GM10248 (cell line): Measurements from ENCODE around the gene LDB3.
A peak's percentile ranks its signal among the peaks of the same experiment; 100 is the strongest.

Source experiments
- CTCF ChIA-PET: fragments of 300-600 bp; sonication (Branson Sonifier 250); formaldehyde crosslinking; extraction: SDS; loops from one replicate; lab custom pipeline; 2021; ENCODE audit warnings: antibody characterized with exemption; lab: Yijun Ruan, JAX
- POLR2A ChIA-PET: fragments of 350-650 bp; sonication (Branson Sonifier 250); formaldehyde crosslinking; extraction: SDS; loops from one replicate; lab custom pipeline; 2020; ENCODE audit warnings: antibody characterized with exemption; lab: Yijun Ruan, JAX
- DNase-seq: peaks from one replicate; pipeline ENCODE4 v3.0.0; 2012; ENCODE audit errors: extremely low spot score
- TF ChIP-seq, protein P1 (sequence below): IDR thresholded peaks from 2 replicates; pipeline ENCODE4 v1.5.1; 2012; ENCODE audit warnings: mild to moderate bottlenecking, low read depth; ENCODE audit errors: extremely low read depth, missing control alignments, control extremely low read depth

The LDB3 gene

DNA sequence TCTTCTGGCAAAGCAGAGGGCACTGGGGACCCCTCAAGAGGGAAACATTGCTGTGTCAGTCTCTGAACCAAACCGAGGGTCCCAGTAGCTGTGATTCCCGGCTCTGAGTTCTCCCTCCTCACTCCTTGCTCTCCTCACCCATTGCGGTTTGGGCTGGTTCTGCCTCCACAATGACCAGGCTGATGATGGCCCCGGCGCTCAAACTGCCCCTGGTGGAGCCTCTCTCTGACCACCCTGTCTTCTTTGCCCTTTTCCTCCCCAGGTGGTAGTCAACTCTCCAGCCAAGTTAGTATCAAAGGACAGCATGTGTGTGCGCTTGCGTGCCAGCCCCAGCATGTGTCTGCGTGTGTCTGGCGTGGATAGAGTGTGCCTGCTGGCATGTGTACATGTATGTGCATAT, 17.1 kb downstream of the LDB3 start:
- POLR2A ChIA-PET, result no interaction called here
- TF ChIP-seq, protein P1, sequence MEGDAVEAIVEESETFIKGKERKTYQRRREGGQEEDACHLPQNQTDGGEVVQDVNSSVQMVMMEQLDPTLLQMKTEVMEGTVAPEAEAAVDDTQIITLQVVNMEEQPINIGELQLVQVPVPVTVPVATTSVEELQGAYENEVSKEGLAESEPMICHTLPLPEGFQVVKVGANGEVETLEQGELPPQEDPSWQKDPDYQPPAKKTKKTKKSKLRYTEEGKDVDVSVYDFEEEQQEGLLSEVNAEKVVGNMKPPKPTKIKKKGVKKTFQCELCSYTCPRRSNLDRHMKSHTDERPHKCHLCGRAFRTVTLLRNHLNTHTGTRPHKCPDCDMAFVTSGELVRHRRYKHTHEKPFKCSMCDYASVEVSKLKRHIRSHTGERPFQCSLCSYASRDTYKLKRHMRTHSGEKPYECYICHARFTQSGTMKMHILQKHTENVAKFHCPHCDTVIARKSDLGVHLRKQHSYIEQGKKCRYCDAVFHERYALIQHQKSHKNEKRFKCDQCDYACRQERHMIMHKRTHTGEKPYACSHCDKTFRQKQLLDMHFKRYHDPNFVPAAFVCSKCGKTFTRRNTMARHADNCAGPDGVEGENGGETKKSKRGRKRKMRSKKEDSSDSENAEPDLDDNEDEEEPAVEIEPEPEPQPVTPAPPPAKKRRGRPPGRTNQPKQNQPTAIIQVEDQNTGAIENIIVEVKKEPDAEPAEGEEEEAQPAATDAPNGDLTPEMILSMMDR, result no peak
- DNase-seq, result no peak
- CTCF ChIA-PET, result interaction anchor here (1.9 to 6.5 kb wide), 2 partner anchors 10 to 214 kb away, joined by 4 to 61 read pairs; no protein-coding TSS in a partner anchor

DNA sequence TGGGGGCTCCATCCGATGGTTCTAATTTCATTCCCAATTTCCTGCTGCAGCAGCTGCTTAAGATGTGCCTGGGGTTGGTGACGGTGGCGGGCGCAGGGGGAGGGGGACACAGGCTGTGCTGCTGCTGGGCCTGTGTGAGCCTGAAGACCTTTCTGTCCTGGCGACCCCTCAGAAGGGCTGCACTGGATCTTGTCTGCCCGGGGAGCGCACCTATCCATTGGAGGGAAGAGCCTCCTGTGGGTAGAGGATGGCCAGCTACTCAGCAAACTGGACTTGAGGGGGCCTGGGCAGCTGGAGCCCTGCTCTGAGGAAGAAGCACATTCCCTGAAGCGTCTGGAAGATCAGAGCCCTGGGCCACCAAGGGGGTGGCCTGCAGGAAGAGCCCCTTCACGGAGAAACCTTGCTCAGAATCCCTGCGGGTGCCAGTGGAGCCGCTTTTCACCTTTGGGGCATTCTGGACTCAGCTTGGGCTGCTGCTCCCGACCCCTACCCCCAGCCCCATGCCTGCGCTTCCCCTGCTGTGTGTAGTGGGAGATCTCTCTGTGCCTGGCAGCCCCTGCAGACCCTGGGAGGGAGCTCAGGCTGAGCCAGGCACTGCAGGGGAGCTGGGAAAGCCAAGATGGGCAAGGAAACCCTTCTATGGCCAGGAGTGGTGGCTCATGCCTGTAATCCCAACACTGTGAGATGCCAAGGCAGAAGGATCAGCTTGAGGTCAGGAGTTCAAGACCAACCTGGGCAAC, 17.8 kb downstream of the LDB3 start:
- ChIA-PET POLR2A (no interaction called here), CTCF (interaction anchor here (1.6 to 6.5 kb wide), 4 partner anchors 7 to 275 kb away, joined by 3 to 61 read pairs (median 12); no protein-coding TSS in a partner anchor)
- TF ChIP-seq, protein P1, result no peak
- DNase-seq, result no peak

DNA sequence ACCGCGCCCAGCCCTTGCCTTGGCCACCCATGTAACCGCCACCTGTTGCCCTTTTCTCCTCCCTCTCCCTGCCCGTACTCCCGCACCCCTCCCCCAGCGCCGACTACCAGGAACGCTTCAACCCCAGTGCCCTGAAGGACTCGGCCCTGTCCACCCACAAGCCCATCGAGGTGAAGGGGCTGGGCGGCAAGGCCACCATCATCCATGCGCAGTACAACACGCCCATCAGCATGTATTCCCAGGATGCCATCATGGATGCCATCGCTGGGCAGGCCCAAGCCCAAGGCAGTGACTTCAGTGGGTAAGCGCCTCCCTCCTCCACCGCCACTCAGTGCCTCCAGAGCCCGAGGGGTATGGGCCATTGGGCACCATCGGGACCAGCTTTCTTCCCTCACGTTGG, 18.7 kb downstream of the LDB3 start:
- TF ChIP-seq, protein P1, result no peak
- ChIA-PET CTCF (interaction anchor here (1.1 to 6.5 kb wide), 6 partner anchors 8 to 274 kb away, joined by 3 to 61 read pairs (median 6); no protein-coding TSS in a partner anchor), POLR2A (no interaction called here)
- DNase-seq, result no peak

GRCh38 chr10:86687750-86688149, 19.4 kb downstream of the LDB3 start:
- POLR2A ChIA-PET, result no interaction called here
- CTCF ChIA-PET, result interaction anchor here (1.0 to 6.5 kb wide), 9 partner anchors 9 to 279 kb away, joined by 3 to 61 read pairs (median 5); no protein-coding TSS in a partner anchor
- no peak for DNase-seq
- TF ChIP-seq, protein P1, result no peak

DNA sequence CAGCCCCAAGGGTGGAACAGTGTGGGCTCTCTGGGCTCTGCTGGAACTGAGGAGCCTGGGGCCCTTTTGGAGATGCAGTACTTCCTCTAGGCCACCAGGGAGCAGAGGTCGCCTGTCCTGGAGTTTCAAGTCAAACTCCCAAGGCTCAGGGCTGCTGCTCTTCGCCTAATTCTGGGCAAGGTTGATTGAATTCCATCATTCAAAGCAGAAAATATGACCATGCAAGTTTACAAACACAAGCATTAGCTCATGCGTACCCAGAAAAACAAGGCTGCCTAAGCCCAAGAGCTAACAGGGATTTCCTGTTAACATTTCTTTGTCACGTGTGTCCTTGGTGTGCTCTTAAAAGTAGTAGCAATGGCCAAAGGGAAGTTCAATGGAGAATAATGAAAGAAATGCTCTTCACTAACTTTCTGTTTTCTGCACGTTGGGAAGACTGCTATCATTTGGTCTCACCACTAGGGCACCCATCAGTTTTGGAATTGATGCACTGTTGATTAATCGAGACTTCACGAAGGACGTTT, 20.1 kb downstream of the LDB3 start:
- CTCF ChIA-PET, result interaction anchor here (0.7 to 6.5 kb wide), 17 partner anchors 10 to 278 kb away, joined by 3 to 61 read pairs (median 4); no protein-coding TSS in a partner anchor
- TF ChIP-seq, protein P1, result peak; percentile 82
- POLR2A ChIA-PET, result interaction anchor here (0.5 kb wide), 1 partner anchor 74 kb away, joined by 3 read pairs; no protein-coding TSS in a partner anchor

DNA sequence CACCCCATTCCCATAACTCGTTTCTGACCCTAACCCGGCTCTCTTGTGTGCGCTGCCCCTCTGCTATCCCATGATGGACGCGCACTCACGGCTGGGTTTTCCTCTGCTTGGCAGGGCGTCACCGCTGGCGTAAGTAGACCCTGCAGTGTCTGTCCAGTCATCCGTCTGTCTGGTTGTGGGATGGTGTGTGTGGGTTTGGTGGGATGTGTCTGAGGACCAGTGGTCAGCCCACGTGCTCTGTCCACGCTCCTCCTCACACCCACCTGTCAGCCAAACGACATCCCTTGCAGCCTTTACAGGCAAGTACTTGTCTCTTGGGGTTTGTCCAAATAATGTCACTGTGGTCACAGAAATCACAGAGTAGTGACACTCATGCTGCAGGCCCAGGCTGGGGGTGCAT, 20.8 kb downstream of the LDB3 start:
- POLR2A ChIA-PET, result interaction anchor here (0.5 kb wide), 1 partner anchor 73 kb away, joined by 3 read pairs; no protein-coding TSS in a partner anchor
- TF ChIP-seq, protein P1, result no peak
- CTCF ChIA-PET, result interaction anchor here (0.7 to 6.5 kb wide), 19 partner anchors 10 to 277 kb away, joined by 3 to 61 read pairs (median 4); no protein-coding TSS in a partner anchor
- DNase-seq, result no peak

More for the DNA sequence above, 20.1 kb downstream of the LDB3 start:
- peak; percentile 85 for DNase-seq
